HepG2 (cell line): ENCODE data around the gene ZNF394. TPM values are rescaled to one million over a fixed set of nuclear protein-coding genes. Genes with fewer than 3 reads are reported as not detected.

Experiments
- ETV6 ChIP-seq: sonication (generic); formaldehyde crosslinking; conservative IDR thresholded peaks from 2 replicates; pipeline ENCODE4 v1.4.0; 2020; ENCODE audit warnings: missing genetic modification reagents
- FOXA1 ChIP-seq, 2 experiments: fragments of 450-650 bp in 1 of 2; sonication (generic) in 1 of 2; formaldehyde crosslinking in 1 of 2; IDR thresholded peaks; 2 replicates each; pipeline versions ENCODE4 v1.4.0 to v1.6.1; 2016 to 2020; ENCODE audit warnings: missing genetic modification reagents in 1 of 2
- JUN ChIP-seq: sonication (generic); formaldehyde crosslinking; IDR thresholded peaks from 2 replicates; pipeline ENCODE4 v1.4.0; 2020; ENCODE audit warnings: mild to moderate bottlenecking, missing genetic modification reagents
- KIAA2018 ChIP-seq: sonication (generic); formaldehyde crosslinking; IDR thresholded peaks from 2 replicates; pipeline ENCODE4 v1.5.0; 2020; ENCODE audit warnings: mild to moderate bottlenecking, missing genetic modification reagents, borderline replicate concordance
- KLF6 ChIP-seq: IDR thresholded peaks from 2 replicates; pipeline ENCODE4 v1.8.0; 2016; ENCODE audit warnings: missing biosample characterization, missing genetic modification reagents
- NFATC3 ChIP-seq: sonication (generic); formaldehyde crosslinking; IDR thresholded peaks from 2 replicates; pipeline ENCODE4 v1.5.1; 2020; ENCODE audit warnings: mild to moderate bottlenecking, missing genetic modification reagents
- PLSCR1 ChIP-seq: sonication (generic); formaldehyde crosslinking; IDR thresholded peaks from 2 replicates; pipeline ENCODE4 v1.5.0; 2020; ENCODE audit warnings: missing genetic modification reagents, mild to moderate bottlenecking, borderline replicate concordance
- SALL2 ChIP-seq: sonication (generic); formaldehyde crosslinking; IDR thresholded peaks from 2 replicates; pipeline ENCODE4 v1.8.1; 2023; ENCODE audit warnings: mild to moderate bottlenecking, missing genetic modification reagents, inconsistent platforms
- SCMH1 ChIP-seq: sonication (generic); formaldehyde crosslinking; IDR thresholded peaks from 2 replicates; pipeline ENCODE4 v1.9.0; 2021; ENCODE audit warnings: missing genetic modification reagents, mild to moderate bottlenecking, borderline replicate concordance
- SMAD9 ChIP-seq: sonication (generic); formaldehyde crosslinking; IDR thresholded peaks from 2 replicates; pipeline ENCODE4 v1.5.1; 2020; ENCODE audit warnings: mild to moderate bottlenecking, missing genetic modification reagents
- SNAPC2 ChIP-seq: sonication (generic); formaldehyde crosslinking; IDR thresholded peaks from 2 replicates; pipeline ENCODE4 v1.8.1; 2022; ENCODE audit warnings: mild to moderate bottlenecking, missing genetic modification reagents
- STAT5B ChIP-seq: sonication (generic); formaldehyde crosslinking; IDR thresholded peaks from 2 replicates; pipeline ENCODE4 v1.4.0; 2020; ENCODE audit warnings: missing genetic modification reagents
- SUZ12 ChIP-seq: fragments of 150-350 bp; IDR thresholded peaks from 2 replicates; pipeline ENCODE4 v1.6.1; 2014; ENCODE audit warnings: low read depth, low read length
- ZFP62 ChIP-seq: sonication (generic); formaldehyde crosslinking; IDR thresholded peaks from 2 replicates; pipeline ENCODE4 v1.4.0; 2020; ENCODE audit warnings: missing genetic modification reagents
- ZNF230 ChIP-seq: sonication (generic); formaldehyde crosslinking; IDR thresholded peaks from 2 replicates; pipeline ENCODE4 v1.4.0; 2020; ENCODE audit warnings: mild to moderate bottlenecking, missing genetic modification reagents
- ZNF660 ChIP-seq: sonication (generic); formaldehyde crosslinking; IDR thresholded peaks from 2 replicates; pipeline ENCODE4 v1.5.1; 2020; ENCODE audit warnings: mild to moderate bottlenecking, low read depth, missing genetic modification reagents, borderline replicate concordance
- ZSCAN29 ChIP-seq: sonication (generic); formaldehyde crosslinking; conservative IDR thresholded peaks from 2 replicates; pipeline ENCODE4 v1.4.0; 2020; ENCODE audit warnings: mild to moderate bottlenecking, missing genetic modification reagents
- ZSCAN31 ChIP-seq: sonication (generic); formaldehyde crosslinking; IDR thresholded peaks from 2 replicates; pipeline ENCODE4 v1.5.0; 2020; ENCODE audit warnings: low read depth, mild to moderate bottlenecking, missing genetic modification reagents
- ZSCAN5A ChIP-seq: sonication (generic); formaldehyde crosslinking; IDR thresholded peaks from 2 replicates; pipeline ENCODE4 v1.8.0; 2022; ENCODE audit warnings: mild to moderate bottlenecking, missing genetic modification reagents, borderline replicate concordance
- ZZZ3 ChIP-seq: sonication (generic); formaldehyde crosslinking; IDR thresholded peaks from 2 replicates; pipeline ENCODE4 v1.4.0; 2020; ENCODE audit warnings: missing genetic modification reagents, mild to moderate bottlenecking, borderline replicate concordance
- polyA plus RNA-seq, 8 experiments: library from polyadenylated mRNA; depleted of rRNA in 3 of 8; stranded (reverse) in 7 of 8; unstranded in 1 of 8; fragments of >200 nt; fragmentation: Illumina TruSeq in 4 of 8; extraction: Trizol in 4 of 8; gene quantifications; 2 replicates each; pipeline versions ENCODE4 v1.2.1 to v1.2.3, GENCODE V29; 2011 to 2016; ENCODE audit warnings: low read depth in 4 of 8, missing spikeins in 1 of 8, mixed read lengths in 1 of 8; ENCODE audit not compliant: insufficient read depth in 1 of 8
- total RNA-seq, 5 experiments: library from RNA; depleted of rRNA; stranded (reverse); fragments of >200 nt; fragmentation: Illumina TruSeq; extraction: Trizol; gene quantifications; 2 replicates each; pipeline ENCODE4 v1.2.3, GENCODE V29; 2016; ENCODE audit warnings: low read depth in 1 of 5

ZNF394 gene
- total and polyA plus RNA-seq, 2 of the 13 experiments (the other 11 are each of a cell fraction or from before 2014, with no cell fraction given) = 7.8 to 19.6 TPM

- TF ChIP-seq ZNF660 (CRISPR knock-in tag) (no peak), ZSCAN31 (CRISPR knock-in tag) (peak; percentile 51; the same call in 1 of the 2 replicates), KLF6 (CRISPR knock-in tag) (0 out of 2 replicates have a peak, but pooled peaks have one; percentile 28), ZZZ3 (CRISPR knock-in tag) (peak; percentile 49; the same call in 1 of the 2 replicates), PLSCR1 (CRISPR knock-in tag) (no peak), KIAA2018 (CRISPR knock-in tag) (no peak), NFATC3 (CRISPR knock-in tag) (no peak), SCMH1 (CRISPR knock-in tag) (no peak), SALL2 (no peak), STAT5B (no peak), ZSCAN29 (CRISPR knock-in tag) (no peak), SMAD9 (CRISPR knock-in tag) (no peak), FOXA1 (IDR thresholded peaks at IDR 0.05) (no peak), FOXA1 (CRISPR knock-in tag; IDR thresholded peaks at IDR 0.05) (no peak), SUZ12 (no peak), ZFP62 (CRISPR knock-in tag) (no peak), ZSCAN5A (CRISPR knock-in tag) (no peak), ETV6 (CRISPR knock-in tag) (no peak), SNAPC2 (CRISPR knock-in tag) (no peak), JUN (CRISPR knock-in tag) (no peak), ZNF230 (peak; percentile 94; the same call in 1 of the 2 replicates)
Observed at GRCh38 chr7:99472561-99473314, 27.3 kb downstream of the ZNF394 start, which contains the start of gene ZNF789 (continued).
